ENCODE measurements around the gene TESMIN.

GRCh38 chr11:68709062-68709461, 42.3 kb downstream of the TESMIN start:
- TF ChIP-seq POLR2A (IDR thresholded peaks at IDR 0.05; ENCODE audit: low read length) (no peak), GATA1 (IDR thresholded peaks at IDR 0.05; ENCODE audit: low read depth, low read length) (no peak)
